ENCODE measurements around the gene SIGMAR1. TPM values are rescaled to one million over a fixed set of nuclear protein-coding genes. Genes with fewer than 3 reads are reported as not detected.
A peak's percentile ranks its signal among the peaks of the same experiment; 100 is the strongest.

The SIGMAR1 gene
- total RNA-seq, 1 experiment from 2014 or later: 78.2 TPM

- H3K27me3 ChIP-seq (ENCODE audit: low read length): no peaks in the 10 kb centered on the region
- no peaks in the 10 kb centered on the region for H3K4me1 ChIP-seq (ENCODE audit: low read length)
- no peak overlapping the region for H3K9ac ChIP-seq (ENCODE audit: low read length)
- no peaks in the 10 kb centered on the region for H4K20me1 ChIP-seq (ENCODE audit: insufficient read depth, low read depth, low read length)
- H3K4me2 ChIP-seq (ENCODE audit: low read depth, low read length, poor library complexity, severe bottlenecking): no peak overlapping the region
- no peak overlapping the region for H3K27ac ChIP-seq (ENCODE audit: low read length)
- no peaks in the 10 kb centered on the region for H3K9me2 ChIP-seq (replicated peaks; ENCODE audit: insufficient read depth, low read length)
- no peak overlapping the region for H3K4me3 ChIP-seq (ENCODE audit: low read length)
- no peak for DNase-seq
- no peaks in the 10 kb centered on the region for H3K9me3 ChIP-seq (ENCODE audit: low read length)
- H2AFZ ChIP-seq (ENCODE audit: low read length): no peak overlapping the region
- no peaks in the 10 kb centered on the region for H3K79me2 ChIP-seq (ENCODE audit: low read length)
- no peaks in the 10 kb centered on the region for H3K36me3 ChIP-seq (ENCODE audit: insufficient read depth, low read length)
Measured at GRCh38 chr9:34674440-34674839, 36.9 kb upstream of the SIGMAR1 start.

GRCh38 chr9:34671307-34671706 is 33.7 kb upstream of the SIGMAR1 start:
- Histone ChIP-seq H3K27me3 (ENCODE audit: low read length) (no peaks in the 10 kb centered on the region), H3K9me3 (ENCODE audit: low read length) (no peaks in the 10 kb centered on the region), H3K27ac (ENCODE audit: low read length) (no peak overlapping the region), H3K4me1 (ENCODE audit: low read length) (peaks cover 2% of the 10 kb centered on the region), H3K9ac (ENCODE audit: low read length) (no peak overlapping the region), H4K20me1 (ENCODE audit: insufficient read depth, low read depth, low read length) (no peaks in the 10 kb centered on the region), H3K4me3 (ENCODE audit: low read length) (no peak overlapping the region), H3K79me2 (ENCODE audit: low read length) (no peaks in the 10 kb centered on the region), H3K4me2 (ENCODE audit: low read depth, low read length, poor library complexity, severe bottlenecking) (no peak overlapping the region), H3K9me2 (replicated peaks; ENCODE audit: insufficient read depth, low read length) (no peaks in the 10 kb centered on the region), H3K36me3 (ENCODE audit: insufficient read depth, low read length) (no peaks in the 10 kb centered on the region), H2AFZ (ENCODE audit: low read length) (no peak overlapping the region)
- DNase-seq: no peak

- Histone ChIP-seq H3K4me3 (ENCODE audit: low read length) (no peak overlapping the region), H3K9ac (ENCODE audit: low read length) (no peak overlapping the region), H3K4me1 (ENCODE audit: low read length) (peaks cover 10% of the 10 kb centered on the region), H4K20me1 (ENCODE audit: insufficient read depth, low read depth, low read length) (no peaks in the 10 kb centered on the region), H3K4me2 (ENCODE audit: low read depth, low read length, poor library complexity, severe bottlenecking) (no peak overlapping the region), H3K27ac (ENCODE audit: low read length) (no peak overlapping the region), H3K79me2 (ENCODE audit: low read length) (no peaks in the 10 kb centered on the region), H3K9me2 (replicated peaks; ENCODE audit: insufficient read depth, low read length) (no peaks in the 10 kb centered on the region), H3K9me3 (ENCODE audit: low read length) (no peaks in the 10 kb centered on the region), H3K27me3 (ENCODE audit: low read length) (no peaks in the 10 kb centered on the region), H2AFZ (ENCODE audit: low read length) (no peak overlapping the region), H3K36me3 (ENCODE audit: insufficient read depth, low read length) (no peaks in the 10 kb centered on the region)
- DNase-seq: no peak
Measured at GRCh38 chr9:34669809-34670562, 32.4 kb upstream of the SIGMAR1 start.

- peak overlapping the region; percentile 92 for H3K4me3 ChIP-seq (ENCODE audit: low read length)
- peak; percentile 98 for DNase-seq
- peak overlapping the region; percentile 100 for H2AFZ ChIP-seq (ENCODE audit: low read length)
Measured at GRCh38 chr9:34665381-34666250, 28.0 kb upstream of the SIGMAR1 start.

GRCh38 chr9:34665067-34665380 is 27.4 kb upstream of the SIGMAR1 start:
- H3K9ac ChIP-seq (ENCODE audit: low read length): peak overlapping the region; percentile 73
- H2AFZ ChIP-seq (ENCODE audit: low read length): peak overlapping the region; percentile 84
- peaks cover 17% of the 10 kb centered on the region for H3K4me1 ChIP-seq (ENCODE audit: low read length)
- H3K9me3 ChIP-seq (ENCODE audit: low read length): no peaks in the 10 kb centered on the region
- no peak overlapping the region for H3K27ac ChIP-seq (ENCODE audit: low read length)
- no peaks in the 10 kb centered on the region for H3K79me2 ChIP-seq (ENCODE audit: low read length)
- H3K36me3 ChIP-seq (ENCODE audit: insufficient read depth, low read length): no peaks in the 10 kb centered on the region
- no peaks in the 10 kb centered on the region for H3K27me3 ChIP-seq (ENCODE audit: low read length)
- H4K20me1 ChIP-seq (ENCODE audit: insufficient read depth, low read depth, low read length): no peaks in the 10 kb centered on the region
- no peak for DNase-seq
- peak overlapping the region; percentile 92 for H3K4me3 ChIP-seq (ENCODE audit: low read length)
- peak overlapping the region; percentile 99 for H3K4me2 ChIP-seq (ENCODE audit: low read depth, low read length, poor library complexity, severe bottlenecking)
- H3K9me2 ChIP-seq (replicated peaks; ENCODE audit: insufficient read depth, low read length): no peaks in the 10 kb centered on the region

More at GRCh38 chr9:34665381-34666250, 28.0 kb upstream of the SIGMAR1 start:
- Histone ChIP-seq H3K9ac (ENCODE audit: low read length) (peak overlapping the region; percentile 98), H4K20me1 (ENCODE audit: insufficient read depth, low read depth, low read length) (no peaks in the 10 kb centered on the region), H3K27me3 (ENCODE audit: low read length) (no peaks in the 10 kb centered on the region), H3K79me2 (ENCODE audit: low read length) (no peaks in the 10 kb centered on the region), H3K4me2 (ENCODE audit: low read depth, low read length, poor library complexity, severe bottlenecking) (peak overlapping the region; percentile 99), H3K27ac (ENCODE audit: low read length) (peak overlapping the region; percentile 80), H3K4me1 (ENCODE audit: low read length) (peaks cover 17% of the 10 kb centered on the region), H3K9me3 (ENCODE audit: low read length) (no peaks in the 10 kb centered on the region), H3K9me2 (replicated peaks; ENCODE audit: insufficient read depth, low read length) (no peaks in the 10 kb centered on the region), H3K36me3 (ENCODE audit: insufficient read depth, low read length) (no peaks in the 10 kb centered on the region)

GRCh38 chr9:34664281-34665066 is 26.9 kb upstream of the SIGMAR1 start:
- no peaks in the 10 kb centered on the region for H3K36me3 ChIP-seq (ENCODE audit: insufficient read depth, low read length)
- H3K27ac ChIP-seq (ENCODE audit: low read length): peak overlapping the region; percentile 41; the same call in 1 of the 2 replicates
- H4K20me1 ChIP-seq (ENCODE audit: insufficient read depth, low read depth, low read length): no peaks in the 10 kb centered on the region
- peak; percentile 91 for DNase-seq
- no peaks in the 10 kb centered on the region for H3K9me3 ChIP-seq (ENCODE audit: low read length)
- no peaks in the 10 kb centered on the region for H3K27me3 ChIP-seq (ENCODE audit: low read length)
- peaks cover 17% of the 10 kb centered on the region for H3K4me1 ChIP-seq (ENCODE audit: low read length)
- no peaks in the 10 kb centered on the region for H3K9me2 ChIP-seq (replicated peaks; ENCODE audit: insufficient read depth, low read length)
- H3K9ac ChIP-seq (ENCODE audit: low read length): peak overlapping the region; percentile 73
- peak overlapping the region; percentile 92 for H3K4me3 ChIP-seq (ENCODE audit: low read length)
- H2AFZ ChIP-seq (ENCODE audit: low read length): peak overlapping the region; percentile 84
- no peaks in the 10 kb centered on the region for H3K79me2 ChIP-seq (ENCODE audit: low read length)
- H3K4me2 ChIP-seq (ENCODE audit: low read depth, low read length, poor library complexity, severe bottlenecking): peak overlapping the region; percentile 99

GRCh38 chr9:34663303-34663605 is 25.7 kb upstream of the SIGMAR1 start:
- Histone ChIP-seq H3K27me3 (ENCODE audit: low read length) (no peaks in the 10 kb centered on the region), H3K36me3 (ENCODE audit: insufficient read depth, low read length) (no peaks in the 10 kb centered on the region), H3K9me3 (ENCODE audit: low read length) (no peaks in the 10 kb centered on the region), H3K79me2 (ENCODE audit: low read length) (no peaks in the 10 kb centered on the region), H3K4me1 (ENCODE audit: low read length) (peaks cover 17% of the 10 kb centered on the region), H3K4me2 (ENCODE audit: low read depth, low read length, poor library complexity, severe bottlenecking) (no peak overlapping the region), H3K27ac (ENCODE audit: low read length) (no peak overlapping the region), H4K20me1 (ENCODE audit: insufficient read depth, low read depth, low read length) (no peaks in the 10 kb centered on the region), H3K9ac (ENCODE audit: low read length) (no peak overlapping the region), H2AFZ (ENCODE audit: low read length) (no peak overlapping the region), H3K9me2 (replicated peaks; ENCODE audit: insufficient read depth, low read length) (no peaks in the 10 kb centered on the region), H3K4me3 (ENCODE audit: low read length) (no peak overlapping the region)
- no peak for DNase-seq

Data from Karpas-422 (cell line).